IMR-90 (cell line): Measurements from ENCODE around the gene INAVA. TPM values are rescaled to one million over a fixed set of nuclear protein-coding genes. Genes with fewer than 3 reads are reported as not detected.

Experiments used
- ATAC-seq: fragments of 200-7000 bp; cut with Tn5 transposase; 2 replicates; pipeline ENCODE4 v1.9.1; 2020; ENCODE audit warnings: low read depth, mild to moderate bottlenecking, moderate library complexity
- BruUV-seq: library from RNA; stranded (reverse); fragments of 400-500 nt; replicated peaks from 2 replicates; lab custom pipeline; 2021; lab: Mats Ljungman, UMichigan
- CTCF ChIA-PET: fragments of 300-600 bp; formaldehyde crosslinking; extraction: SDS; loops from one replicate; lab custom pipeline; 2021; ENCODE audit warnings: antibody characterized with exemption; lab: Yijun Ruan, JAX
- POLR2A ChIA-PET: fragments of 300-600 bp; sonication (Branson Sonifier 250); formaldehyde crosslinking; loops from one replicate; lab custom pipeline; 2022; ENCODE audit warnings: antibody characterized with exemption; ENCODE audit not compliant: unreplicated experiment; lab: Charles Lee
- DNase-seq: peaks from one replicate; pipeline ENCODE4 v3.0.0; 2013
- H2AFZ ChIP-seq: replicated peaks from 2 replicates; pipeline ENCODE3; 2013; ENCODE audit warnings: low read length, mild to moderate bottlenecking; ENCODE audit not compliant: poor library complexity
- H2AK5ac ChIP-seq: 2 replicates; pipeline ENCODE4 v1.6.1; 2013; ENCODE audit warnings: low read depth, low read length, inconsistent platforms
- H2AK9ac ChIP-seq: replicated peaks from 2 replicates; pipeline ENCODE3; 2013; ENCODE audit warnings: mild to moderate bottlenecking, low read depth, low read length, moderate library complexity; ENCODE audit not compliant: poor library complexity
- H2BK120ac ChIP-seq: 2 replicates; pipeline ENCODE4 v1.6.1; 2013; ENCODE audit warnings: low read depth, low read length, inconsistent platforms
- H2BK15ac ChIP-seq: 3 replicates; pipeline ENCODE4 v1.6.1; 2013; ENCODE audit warnings: low read depth, low read length, inconsistent platforms
- H2BK20ac ChIP-seq: 2 replicates; pipeline ENCODE4 v1.6.1; 2013; ENCODE audit warnings: low read depth, mild to moderate bottlenecking, inconsistent platforms, low read length, moderate library complexity
- H2BK5ac ChIP-seq: 2 replicates; pipeline ENCODE4 v1.6.1; 2013; ENCODE audit warnings: mild to moderate bottlenecking, low read depth, low read length, inconsistent platforms; ENCODE audit not compliant: poor library complexity, severe bottlenecking
- H3K14ac ChIP-seq: replicated peaks from 2 replicates; pipeline ENCODE4 v1.6.1; 2013; ENCODE audit warnings: low read depth, low read length, inconsistent platforms
- H3K18ac ChIP-seq: 2 replicates; pipeline ENCODE4 v1.6.1; 2013; ENCODE audit warnings: low read depth, low read length, control low read depth
- H3K23ac ChIP-seq: 2 replicates; pipeline ENCODE4 v1.6.1; 2013; ENCODE audit warnings: low read depth, low read length, inconsistent platforms
- H3K27ac ChIP-seq: 2 replicates; pipeline ENCODE4 v1.5.1; 2013; ENCODE audit warnings: mild to moderate bottlenecking, control low read depth, low read length; ENCODE audit not compliant: insufficient read depth
- H3K27me3 ChIP-seq: 2 replicates; pipeline ENCODE4 v1.6.1; 2013; ENCODE audit warnings: low read length; ENCODE audit not compliant: control insufficient read depth, insufficient read depth
- H3K36me3 ChIP-seq: 2 replicates; pipeline ENCODE4 v1.6.1; 2013; ENCODE audit warnings: low read length, mixed read lengths; ENCODE audit not compliant: control insufficient read depth, insufficient read depth
- H3K4ac ChIP-seq: 2 replicates; pipeline ENCODE4 v1.6.1; 2013; ENCODE audit warnings: low read depth, low read length, inconsistent platforms
- H3K4me1 ChIP-seq: 2 replicates; pipeline ENCODE4 v1.6.1; 2013; ENCODE audit warnings: low read length, mixed read lengths; ENCODE audit not compliant: control insufficient read depth, insufficient read depth
- H3K4me2 ChIP-seq: 2 replicates; pipeline ENCODE4 v1.6.1; 2013; ENCODE audit warnings: low read depth, mild to moderate bottlenecking, control low read depth, low read length, moderate library complexity
- H3K4me3 ChIP-seq: 2 replicates; pipeline ENCODE4 v1.5.1; 2013; ENCODE audit warnings: low read depth, mild to moderate bottlenecking, control low read depth, low read length, moderate library complexity; ENCODE audit not compliant: insufficient read depth
- H3K56ac ChIP-seq: 2 replicates; pipeline ENCODE4 v1.6.1; 2013; ENCODE audit warnings: low read length, inconsistent platforms; ENCODE audit not compliant: insufficient read depth; ENCODE audit errors: extremely low read depth
- H3K79me1 ChIP-seq, 2 experiments: 2 replicates each; pipeline ENCODE4 v1.6.1; 2013; ENCODE audit warnings: low read length in 2 of 2, inconsistent platforms in 1 of 2, low read depth in 1 of 2
- H3K9ac ChIP-seq: 2 replicates; pipeline ENCODE4 v1.6.1; 2013; ENCODE audit warnings: low read depth, low read length, control low read depth
- H3K9me1 ChIP-seq: 2 replicates; pipeline ENCODE4 v1.6.1; 2013; ENCODE audit warnings: low read length, inconsistent platforms; ENCODE audit not compliant: insufficient read depth
- H3K9me3 ChIP-seq: 2 replicates; pipeline ENCODE4 v1.6.1; 2013; ENCODE audit warnings: low read length; ENCODE audit not compliant: control insufficient read depth, insufficient read depth
- H4K20me1 ChIP-seq: 2 replicates; pipeline ENCODE4 v1.6.1; 2013; ENCODE audit warnings: low read length, inconsistent platforms; ENCODE audit not compliant: insufficient read depth
- H4K5ac ChIP-seq: 2 replicates; pipeline ENCODE4 v1.6.1; 2013; ENCODE audit warnings: mild to moderate bottlenecking, low read depth, low read length, control low read depth
- H4K8ac ChIP-seq, 2 experiments: 2 replicates each; pipeline ENCODE4 v1.6.1; 2013; ENCODE audit warnings: low read depth in 2 of 2, low read length in 2 of 2, control low read depth in 1 of 2, inconsistent platforms in 1 of 2
- H4K91ac ChIP-seq: 2 replicates; pipeline ENCODE4 v1.6.1; 2013; ENCODE audit warnings: low read depth, low read length, inconsistent platforms; ENCODE audit not compliant: insufficient read depth
- BHLHE40 ChIP-seq: fragments of 150-350 bp; IDR thresholded peaks from 2 replicates; pipeline ENCODE4 v1.6.1; 2016; ENCODE audit warnings: mild to moderate bottlenecking, low read depth, low read length
- CEBPB ChIP-seq: IDR thresholded peaks from 2 replicates; pipeline ENCODE4 v1.6.1; 2012; ENCODE audit warnings: low read depth, low read length, improper control_type of control experiment
- CHD1 ChIP-seq: IDR thresholded peaks from 2 replicates; pipeline ENCODE4 v1.6.1; 2012; ENCODE audit warnings: low read depth, low read length, improper control_type of control experiment
- CTCF ChIP-seq: conservative IDR thresholded peaks from 2 replicates; pipeline ENCODE4 v1.5.1; 2012; ENCODE audit warnings: mild to moderate bottlenecking, low read depth, low read length, improper control_type of control experiment
- ELK1 ChIP-seq: fragments of 150-350 bp; IDR thresholded peaks from 2 replicates; pipeline ENCODE4 v1.6.1; 2016; ENCODE audit warnings: low read depth, mild to moderate bottlenecking, low read length, moderate library complexity, borderline replicate concordance
- FOS ChIP-seq: fragments of 150-350 bp; IDR thresholded peaks from 2 replicates; pipeline ENCODE4 v1.6.1; 2016; ENCODE audit warnings: low read depth, low read length
- MAFK ChIP-seq: IDR thresholded peaks from 2 replicates; pipeline ENCODE4 v1.6.1; 2012; ENCODE audit warnings: low read depth, low read length, improper control_type of control experiment
- NFE2L2 ChIP-seq: fragments of 150-350 bp; IDR thresholded peaks from 2 replicates; pipeline ENCODE4 v1.6.1; 2016; ENCODE audit warnings: low read depth, mild to moderate bottlenecking, low read length
- POLR2A ChIP-seq: IDR thresholded peaks from 2 replicates; pipeline ENCODE4 v1.6.1; 2012; ENCODE audit warnings: mild to moderate bottlenecking, low read depth, low read length
- RAD21 ChIP-seq: IDR thresholded peaks from 2 replicates; pipeline ENCODE4 v1.6.1; 2012; ENCODE audit warnings: low read length, improper control_type of control experiment
- RCOR1 ChIP-seq: IDR thresholded peaks from 2 replicates; pipeline ENCODE4 v1.6.1; 2012; ENCODE audit warnings: mild to moderate bottlenecking, low read length, improper control_type of control experiment; ENCODE audit not compliant: insufficient replicate concordance
- RFX5 ChIP-seq: IDR thresholded peaks from 2 replicates; pipeline ENCODE4 v1.8.0; 2012; ENCODE audit warnings: low read depth, mild to moderate bottlenecking, low read length, moderate library complexity
- SMC3 ChIP-seq: fragments of 150-350 bp; IDR thresholded peaks from 2 replicates; pipeline ENCODE4 v1.6.1; 2016; ENCODE audit warnings: low read depth, mild to moderate bottlenecking, antibody characterized with exemption, low read length, moderate library complexity
- USF2 ChIP-seq: fragments of 150-350 bp; IDR thresholded peaks from 2 replicates; pipeline ENCODE4 v1.6.1; 2017; ENCODE audit warnings: mild to moderate bottlenecking, antibody characterized with exemption, low read length, low read depth
- WGBS, 2 experiments: methylation state at CpG; one replicate each; pipeline versions ENCODE4 v1.1.5 to v1.1.7; 2013; ENCODE audit warnings: missing lambda C conversion rate in 2 of 2; ENCODE audit not compliant: insufficient read length in 1 of 2; ENCODE audit errors: extremely low coverage in 2 of 2; 5-methylcytosine and 5-hydroxymethylcytosine counted together
- dilution Hi-C: fragments of 300-500 bp; cut with HindIII; formaldehyde crosslinking; loops from one replicate; pipeline ENCODE4 v1.14.3; 2018; ENCODE audit warnings: low sequenced_read_pairs; ENCODE audit not compliant: unreplicated experiment
- in situ Hi-C: fragments of 300-500 bp; cut with MboI; formaldehyde crosslinking; loops from 3 replicates; pipeline ENCODE4 v1.14.3; 2019; ENCODE audit warnings: low sequenced_read_pairs, inconsistent platforms, mixed read lengths
- intact Hi-C: fragments of 100-400 bp; cut with micrococcal nuclease; formaldehyde crosslinking; loops from 2 replicates; pipeline ENCODE4 v1.10.0; 2022
- polyA plus RNA-seq, 3 experiments: library from polyadenylated mRNA; depleted of rRNA; stranded (reverse); fragments of >200 nt; gene quantifications; 2 replicates each; pipeline ENCODE4 v1.2.3, GENCODE V29; 2012; ENCODE audit warnings: low replicate concordance in 1 of 3
- total RNA-seq: library from RNA; depleted of rRNA; stranded (reverse); fragments of >200 nt; gene quantifications from 2 replicates; pipeline ENCODE4 v1.2.3, GENCODE V29; 2012

INAVA gene
- total and polyA plus RNA-seq, 2 of the 4 experiments (the other 2 are of a cell fraction): under 0.01 to 0.07 TPM

- Histone ChIP-seq H2AFZ (no peak overlapping the region), H4K91ac (no peak overlapping the region), H2BK5ac (no peak overlapping the region), H2AK5ac (no peak overlapping the region), H3K23ac (no peak overlapping the region), H4K20me1 (no peaks in the 10 kb centered on the region; the same call in 1 of the 2 replicates), H3K79me1 (no peaks in the 10 kb centered on the region), H3K56ac (no peak overlapping the region), H3K27me3 (peaks cover 21% of the 10 kb centered on the region), H2BK120ac (no peak overlapping the region), H3K18ac (no peak overlapping the region), H3K4me3 (no peak overlapping the region), H3K9ac (no peak overlapping the region), H3K36me3 (no peaks in the 10 kb centered on the region), H3K14ac (no peak overlapping the region), H3K9me1 (no peaks in the 10 kb centered on the region), H3K4me1 (no peaks in the 10 kb centered on the region), H3K4me2 (no peak overlapping the region), H4K5ac (no peak overlapping the region), H2BK20ac (no peak overlapping the region), H3K9me3 (no peaks in the 10 kb centered on the region), H3K4ac (no peak overlapping the region), H3K27ac (no peak overlapping the region), H2AK9ac (no peak overlapping the region), H4K8ac (no peak overlapping the region), H2BK15ac (no peak overlapping the region)
- DNase-seq (no peak), ATAC-seq (no peak)
- intact Hi-C loops: no loop called here
- no TSS peak for BruUV-seq
- 83% methylated on average over 2 of the region's 8 CpGs; no CpG with 5 or more reads in 1 of the 2 experiments for WGBS, 2 experiments
- ChIA-PET POLR2A (interaction anchor here (0.6 kb wide), 1 partner anchor 150 kb away, joined by 3 read pairs; no protein-coding TSS in a partner anchor), CTCF (no interaction called here)
- dilution Hi-C loops: no loop called here
- TF ChIP-seq RCOR1 (no peak), FOS (no peak), POLR2A (no peak), NFE2L2 (no peak), RFX5 (no peak), CHD1 (no peak), CEBPB (no peak), CTCF (no peak), ELK1 (no peak), MAFK (no peak), SMC3 (no peak), BHLHE40 (no peak), USF2 (no peak), RAD21 (no peak)
- in situ Hi-C loops: no loop called here
Measured at GRCh38 chr1:200901796-200902444, 7.2 kb downstream of the INAVA start.
